ENCODE results near the gene DEPP1. TPM values are rescaled to one million over a fixed set of nuclear protein-coding genes. Genes with fewer than 3 reads are reported as not detected.
A peak's percentile ranks its signal among the peaks of the same experiment; 100 is the strongest.

DEPP1 gene
- total and polyA plus RNA-seq, 2 of the 13 experiments (the other 11 are each of a cell fraction or from before 2014, with no cell fraction given), result 14.8 to 270 TPM

DNA sequence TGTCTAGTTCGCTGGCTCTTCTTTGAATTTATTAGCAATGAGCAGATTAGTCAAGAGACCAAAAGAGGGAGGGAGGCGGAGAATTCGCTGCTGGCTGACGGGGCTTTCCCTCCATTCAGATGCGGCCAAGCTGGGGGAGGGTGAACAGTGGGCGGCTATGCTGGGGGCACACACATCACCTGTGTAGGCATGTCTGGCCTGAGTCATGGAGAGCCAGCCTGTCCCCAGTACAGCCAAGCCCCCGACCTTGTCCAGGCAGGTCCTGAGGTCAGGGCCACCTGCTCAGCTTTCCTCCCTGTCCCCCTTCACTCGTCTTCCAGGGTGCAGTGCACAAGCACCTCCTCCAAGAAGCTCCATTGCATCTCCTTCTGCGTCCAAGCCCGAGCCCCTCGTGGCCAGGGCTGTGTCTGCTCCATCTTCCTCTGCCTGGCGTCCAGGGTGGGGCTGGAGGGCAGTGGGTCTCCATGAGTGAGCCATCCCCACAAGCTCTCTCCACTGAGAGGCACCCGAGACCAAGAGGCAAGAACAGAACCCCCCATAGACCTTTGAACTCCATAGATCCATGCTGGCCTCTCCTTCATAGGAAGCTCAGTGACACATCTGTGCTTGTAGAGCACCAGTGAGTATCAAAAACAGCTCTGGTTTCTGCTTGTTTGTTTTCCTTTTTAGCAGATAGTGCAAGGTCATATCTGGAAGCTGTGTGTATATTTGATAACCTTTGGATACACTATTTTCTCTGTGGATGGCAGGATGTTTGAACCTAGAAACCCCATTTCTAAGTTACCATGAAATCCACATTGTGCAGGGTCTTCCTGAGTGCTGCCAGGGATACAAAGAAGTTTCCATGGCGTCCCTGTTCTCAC, 1.9 kb upstream of the DEPP1 start (continued):
- TF ChIP-seq NCOR1 (IDR thresholded peaks at IDR 0.05; ENCODE audit: borderline replicate concordance, low read length) (peak; percentile 83), TEAD3 (CRISPR knock-in tag; optimal IDR thresholded peaks at IDR 0.05; ENCODE audit: borderline replicate concordance) (no peak), ZC3H13 (CRISPR knock-in tag; IDR thresholded peaks at IDR 0.05) (0 out of 2 replicates have a peak, but pooled peaks have one; percentile 43), MIER3 (CRISPR knock-in tag; IDR thresholded peaks at IDR 0.05; ENCODE audit: borderline replicate concordance) (peak; percentile 88; the same call in 1 of the 2 replicates), NCOA5 (CRISPR knock-in tag; IDR thresholded peaks at IDR 0.05) (no peak), ZKSCAN1 (IDR thresholded peaks at IDR 0.05; ENCODE audit: low read length) (no peak), KAT2B (IDR thresholded peaks at IDR 0.05; ENCODE audit: borderline replicate concordance, low read depth, low read length) (no peak), HOXA5 (CRISPR knock-in tag; IDR thresholded peaks at IDR 0.05) (peak; percentile 92), ZNF34 (CRISPR knock-in tag; IDR thresholded peaks at IDR 0.05; ENCODE audit: borderline replicate concordance) (peak; percentile 42; the same call in 1 of the 2 replicates), ZSCAN31 (CRISPR knock-in tag; IDR thresholded peaks at IDR 0.05; ENCODE audit: low read depth) (0 out of 2 replicates have a peak, but pooled peaks have one; percentile 35), ZNF253 (CRISPR knock-in tag; IDR thresholded peaks at IDR 0.05; ENCODE audit: borderline replicate concordance) (no peak)
- TF ChIP-seq, protein P1, sequence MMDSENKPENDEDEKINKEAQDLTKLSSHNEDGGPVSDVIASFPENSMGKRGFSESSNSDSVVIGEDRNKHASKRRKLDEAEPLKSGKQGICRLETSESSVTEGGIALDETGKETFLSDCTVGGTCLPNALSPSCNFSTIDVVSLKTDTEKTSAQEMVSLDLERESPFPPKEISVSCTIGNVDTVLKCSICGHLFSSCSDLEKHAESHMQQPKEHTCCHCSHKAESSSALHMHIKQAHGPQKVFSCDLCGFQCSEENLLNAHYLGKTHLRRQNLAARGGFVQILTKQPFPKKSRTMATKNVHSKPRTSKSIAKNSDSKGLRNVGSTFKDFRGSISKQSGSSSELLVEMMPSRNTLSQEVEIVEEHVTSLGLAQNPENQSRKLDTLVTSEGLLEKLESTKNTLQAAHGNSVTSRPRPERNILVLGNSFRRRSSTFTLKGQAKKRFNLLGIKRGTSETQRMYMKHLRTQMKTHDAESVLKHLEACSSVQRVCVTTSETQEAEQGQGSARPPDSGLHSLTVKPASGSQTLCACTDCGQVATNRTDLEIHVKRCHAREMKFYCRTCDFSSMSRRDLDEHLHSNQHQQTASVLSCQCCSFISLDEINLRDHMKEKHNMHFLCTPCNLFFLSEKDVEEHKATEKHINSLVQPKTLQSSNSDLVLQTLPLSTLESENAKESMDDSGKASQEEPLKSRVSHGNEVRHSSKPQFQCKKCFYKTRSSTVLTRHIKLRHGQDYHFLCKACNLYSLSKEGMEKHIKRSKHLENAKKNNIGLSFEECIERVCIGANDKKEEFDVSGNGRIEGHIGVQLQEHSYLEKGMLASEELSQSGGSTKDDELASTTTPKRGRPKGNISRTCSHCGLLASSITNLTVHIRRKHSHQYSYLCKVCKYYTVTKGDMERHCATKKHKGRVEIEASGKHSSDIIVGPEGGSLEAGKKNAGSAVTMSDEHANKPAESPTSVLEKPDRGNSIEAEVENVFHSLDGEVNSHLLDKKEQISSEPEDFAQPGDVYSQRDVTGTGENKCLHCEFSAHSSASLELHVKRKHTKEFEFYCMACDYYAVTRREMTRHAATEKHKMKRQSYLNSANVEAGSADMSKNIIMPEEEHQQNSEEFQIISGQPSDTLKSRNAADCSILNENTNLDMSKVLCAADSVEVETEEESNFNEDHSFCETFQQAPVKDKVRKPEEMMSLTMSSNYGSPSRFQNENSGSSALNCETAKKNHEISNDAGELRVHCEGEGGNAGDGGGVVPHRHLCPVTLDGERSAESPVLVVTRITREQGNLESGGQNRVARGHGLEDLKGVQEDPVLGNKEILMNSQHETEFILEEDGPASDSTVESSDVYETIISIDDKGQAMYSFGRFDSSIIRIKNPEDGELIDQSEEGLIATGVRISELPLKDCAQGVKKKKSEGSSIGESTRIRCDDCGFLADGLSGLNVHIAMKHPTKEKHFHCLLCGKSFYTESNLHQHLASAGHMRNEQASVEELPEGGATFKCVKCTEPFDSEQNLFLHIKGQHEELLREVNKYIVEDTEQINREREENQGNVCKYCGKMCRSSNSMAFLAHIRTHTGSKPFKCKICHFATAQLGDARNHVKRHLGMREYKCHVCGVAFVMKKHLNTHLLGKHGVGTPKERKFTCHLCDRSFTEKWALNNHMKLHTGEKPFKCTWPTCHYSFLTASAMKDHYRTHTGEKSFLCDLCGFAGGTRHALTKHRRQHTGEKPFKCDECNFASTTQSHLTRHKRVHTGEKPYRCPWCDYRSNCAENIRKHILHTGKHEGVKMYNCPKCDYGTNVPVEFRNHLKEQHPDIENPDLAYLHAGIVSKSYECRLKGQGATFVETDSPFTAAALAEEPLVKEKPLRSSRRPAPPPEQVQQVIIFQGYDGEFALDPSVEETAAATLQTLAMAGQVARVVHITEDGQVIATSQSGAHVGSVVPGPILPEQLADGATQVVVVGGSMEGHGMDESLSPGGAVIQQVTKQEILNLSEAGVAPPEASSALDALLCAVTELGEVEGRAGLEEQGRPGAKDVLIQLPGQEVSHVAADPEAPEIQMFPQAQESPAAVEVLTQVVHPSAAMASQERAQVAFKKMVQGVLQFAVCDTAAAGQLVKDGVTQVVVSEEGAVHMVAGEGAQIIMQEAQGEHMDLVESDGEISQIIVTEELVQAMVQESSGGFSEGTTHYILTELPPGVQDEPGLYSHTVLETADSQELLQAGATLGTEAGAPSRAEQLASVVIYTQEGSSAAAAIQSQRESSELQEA (CRISPR knock-in tag; IDR thresholded peaks at IDR 0.05; ENCODE audit: not compliant biosample characterization), result no peak
- TF ChIP-seq, protein P2, sequence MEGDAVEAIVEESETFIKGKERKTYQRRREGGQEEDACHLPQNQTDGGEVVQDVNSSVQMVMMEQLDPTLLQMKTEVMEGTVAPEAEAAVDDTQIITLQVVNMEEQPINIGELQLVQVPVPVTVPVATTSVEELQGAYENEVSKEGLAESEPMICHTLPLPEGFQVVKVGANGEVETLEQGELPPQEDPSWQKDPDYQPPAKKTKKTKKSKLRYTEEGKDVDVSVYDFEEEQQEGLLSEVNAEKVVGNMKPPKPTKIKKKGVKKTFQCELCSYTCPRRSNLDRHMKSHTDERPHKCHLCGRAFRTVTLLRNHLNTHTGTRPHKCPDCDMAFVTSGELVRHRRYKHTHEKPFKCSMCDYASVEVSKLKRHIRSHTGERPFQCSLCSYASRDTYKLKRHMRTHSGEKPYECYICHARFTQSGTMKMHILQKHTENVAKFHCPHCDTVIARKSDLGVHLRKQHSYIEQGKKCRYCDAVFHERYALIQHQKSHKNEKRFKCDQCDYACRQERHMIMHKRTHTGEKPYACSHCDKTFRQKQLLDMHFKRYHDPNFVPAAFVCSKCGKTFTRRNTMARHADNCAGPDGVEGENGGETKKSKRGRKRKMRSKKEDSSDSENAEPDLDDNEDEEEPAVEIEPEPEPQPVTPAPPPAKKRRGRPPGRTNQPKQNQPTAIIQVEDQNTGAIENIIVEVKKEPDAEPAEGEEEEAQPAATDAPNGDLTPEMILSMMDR (CRISPR knock-in tag; IDR thresholded peaks at IDR 0.05), result peak; percentile 82
- TF ChIP-seq, protein P3, sequence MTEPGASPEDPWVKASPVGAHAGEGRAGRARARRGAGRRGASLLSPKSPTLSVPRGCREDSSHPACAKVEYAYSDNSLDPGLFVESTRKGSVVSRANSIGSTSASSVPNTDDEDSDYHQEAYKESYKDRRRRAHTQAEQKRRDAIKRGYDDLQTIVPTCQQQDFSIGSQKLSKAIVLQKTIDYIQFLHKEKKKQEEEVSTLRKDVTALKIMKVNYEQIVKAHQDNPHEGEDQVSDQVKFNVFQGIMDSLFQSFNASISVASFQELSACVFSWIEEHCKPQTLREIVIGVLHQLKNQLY (CRISPR knock-in tag; IDR thresholded peaks at IDR 0.05), result peak; percentile 67; the same call in 1 of the 2 replicates
- TF ChIP-seq, protein P4, sequence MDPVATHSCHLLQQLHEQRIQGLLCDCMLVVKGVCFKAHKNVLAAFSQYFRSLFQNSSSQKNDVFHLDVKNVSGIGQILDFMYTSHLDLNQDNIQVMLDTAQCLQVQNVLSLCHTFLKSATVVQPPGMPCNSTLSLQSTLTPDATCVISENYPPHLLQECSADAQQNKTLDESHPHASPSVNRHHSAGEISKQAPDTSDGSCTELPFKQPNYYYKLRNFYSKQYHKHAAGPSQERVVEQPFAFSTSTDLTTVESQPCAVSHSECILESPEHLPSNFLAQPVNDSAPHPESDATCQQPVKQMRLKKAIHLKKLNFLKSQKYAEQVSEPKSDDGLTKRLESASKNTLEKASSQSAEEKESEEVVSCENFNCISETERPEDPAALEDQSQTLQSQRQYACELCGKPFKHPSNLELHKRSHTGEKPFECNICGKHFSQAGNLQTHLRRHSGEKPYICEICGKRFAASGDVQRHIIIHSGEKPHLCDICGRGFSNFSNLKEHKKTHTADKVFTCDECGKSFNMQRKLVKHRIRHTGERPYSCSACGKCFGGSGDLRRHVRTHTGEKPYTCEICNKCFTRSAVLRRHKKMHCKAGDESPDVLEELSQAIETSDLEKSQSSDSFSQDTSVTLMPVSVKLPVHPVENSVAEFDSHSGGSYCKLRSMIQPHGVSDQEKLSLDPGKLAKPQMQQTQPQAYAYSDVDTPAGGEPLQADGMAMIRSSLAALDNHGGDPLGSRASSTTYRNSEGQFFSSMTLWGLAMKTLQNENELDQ (CRISPR knock-in tag; IDR thresholded peaks at IDR 0.05; ENCODE audit: borderline replicate concordance), result no peak
